ENCODE data around the gene SPTLC2.
"Not testable (repeated sequence)": the region's sequence is repeated elsewhere in the genome, so short reads cannot be mapped to it uniquely, and the experiment has no call there.

- TF ChIP-seq CTCF (IDR thresholded peaks at IDR 0.05 in 2 of 3, conservative IDR thresholded peaks at IDR 0.05 in 1 of 3; ENCODE audit: borderline replicate concordance in 1 of 3, insufficient read depth in 1 of 3, low read depth in 2 of 3, low read length in 2 of 3); POLR2A (IDR thresholded peaks at IDR 0.05; ENCODE audit: borderline replicate concordance, extremely low read depth, insufficient read depth, insufficient read length); POLR2AphosphoS5 (IDR thresholded peaks at IDR 0.05; ENCODE audit: low read depth, low read length): not testable (repeated sequence)
These were observed 19.4 kb upstream of the SPTLC2 start for GRCh38 chr14:77635869-77636268.
